ENCODE data around the gene TRIB2.

Gene TRIB2

DNA sequence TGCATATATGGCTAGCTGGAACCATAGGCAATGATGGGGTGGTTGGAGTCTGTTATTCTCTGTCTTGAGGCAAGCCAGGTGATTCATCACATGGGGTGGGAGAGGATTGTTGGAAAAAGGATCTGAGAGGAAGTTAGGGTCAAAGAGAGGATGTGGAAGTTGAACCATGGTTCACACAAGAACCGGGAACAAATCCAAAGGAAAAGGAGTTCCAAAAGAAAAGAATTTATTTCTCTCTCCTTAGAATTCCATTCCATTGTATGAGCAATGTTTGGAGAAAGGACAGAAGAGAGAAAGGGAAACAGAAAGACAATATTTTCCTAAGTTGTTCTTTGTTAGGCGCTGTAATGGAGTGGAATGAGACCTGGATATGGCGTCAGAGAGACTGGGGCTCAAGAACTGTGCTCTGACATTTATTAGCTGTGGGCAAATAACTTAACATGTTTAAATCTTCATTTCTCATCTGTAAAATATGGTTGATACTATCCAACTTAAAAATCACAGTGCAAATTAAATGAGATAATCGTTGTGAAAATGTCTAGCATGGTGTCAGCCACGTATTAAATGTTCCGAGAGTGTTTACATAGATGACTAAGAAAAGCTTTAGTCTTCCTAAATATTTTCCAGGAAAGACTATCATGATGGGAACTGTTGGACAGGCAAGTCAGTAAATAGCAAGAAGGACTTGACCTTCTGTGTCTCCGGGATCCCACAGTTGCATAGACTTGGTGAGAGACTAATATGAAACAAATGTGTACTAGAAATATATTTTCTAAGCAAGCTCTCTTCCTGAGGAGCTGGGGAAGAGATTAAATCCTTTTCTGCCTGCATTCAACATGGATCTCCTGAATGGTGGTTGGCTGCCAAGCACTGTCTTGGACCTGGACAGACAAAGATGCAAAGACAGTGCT lies 71.4 kb downstream of the TRIB2 start:
- DNase-seq = no peak

DNA sequence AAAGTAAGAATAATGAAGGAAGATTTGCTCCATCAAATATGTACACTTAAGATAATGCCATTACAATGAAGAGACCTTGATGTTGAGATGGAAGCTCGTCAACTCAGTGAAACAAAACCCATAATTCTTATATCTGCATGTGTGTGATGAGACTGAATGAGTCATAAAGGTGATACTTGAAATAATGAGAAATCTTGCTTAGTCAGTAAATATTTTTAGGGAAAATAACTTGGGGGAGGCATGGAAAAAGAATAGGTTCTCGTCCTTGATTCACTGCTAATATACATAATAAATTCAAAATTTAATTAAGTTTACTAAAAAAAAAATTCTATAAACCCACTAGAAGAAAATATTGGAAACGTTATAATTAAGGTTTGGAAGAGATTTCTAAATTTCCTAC lies 75.2 kb downstream of the TRIB2 start:
- no peak for DNase-seq
